Breast epithelium (tissue), 4 donors: Measurements from ENCODE around the gene SDSL. TPM values are rescaled to one million over a fixed set of nuclear protein-coding genes. Genes with fewer than 3 reads are reported as not detected.

Source experiments
- DNase-seq, 2 donors: peaks; one replicate each; pipeline ENCODE4 v3.0.0-alpha.2; 2019; ENCODE audit warnings: low spot score in 2 of 2
- H3K27ac ChIP-seq, 2 donors: fragments of 200-600 bp; sonication (generic) in 1 of 2; one replicate each; pipeline ENCODE4 v1.5.1; 2016 to 2019; ENCODE audit warnings: mild to moderate bottlenecking in 1 of 2
- H3K27me3 ChIP-seq, 2 donors: fragments of 200-600 bp; sonication (generic) in 1 of 2; one replicate each; pipeline versions ENCODE4 v1.5.1 to v1.6.0; 2017 to 2019; ENCODE audit warnings: control low read depth in 1 of 2, mild to moderate bottlenecking in 1 of 2
- H3K36me3 ChIP-seq: fragments of 200-600 bp; one replicate; pipeline ENCODE4 v1.5.1; 2019
- H3K4me1 ChIP-seq, 2 donors: fragments of 200-600 bp; sonication (generic); one replicate each; pipeline ENCODE4 v1.5.1; 2016 to 2019; ENCODE audit warnings: control low read depth in 1 of 2
- H3K4me3 ChIP-seq, 3 donors: fragments of 200-600 bp; sonication (generic); 1 replicate in 2 of 3; 2 replicates in 1 of 3; pipeline ENCODE4 v1.5.1; 2016 to 2019; ENCODE audit warnings: mild to moderate bottlenecking in 3 of 3, moderate library complexity in 2 of 3
- H3K9me3 ChIP-seq, 2 donors: fragments of 200-600 bp; sonication (generic) in 1 of 2; one replicate each; pipeline ENCODE4 v1.5.1; 2016 to 2019; ENCODE audit warnings: control low read depth in 1 of 2
- CTCF ChIP-seq, 3 donors: fragments of 450-650 bp; IDR thresholded peaks; one replicate each; pipeline ENCODE4 v1.5.1; 2016 to 2017; ENCODE audit warnings: antibody characterized with exemption in 3 of 3, mild to moderate bottlenecking in 3 of 3, moderate library complexity in 3 of 3
- POLR2A ChIP-seq: fragments of 450-650 bp; IDR thresholded peaks from one replicate; pipeline ENCODE4 v1.6.1; 2016; ENCODE audit warnings: antibody characterized with exemption, mild to moderate bottlenecking, moderate library complexity
- POLR2AphosphoS5 ChIP-seq, 3 donors: sonication (generic); formaldehyde crosslinking; IDR thresholded peaks; one replicate each; pipeline ENCODE4 v1.6.1; 2017; ENCODE audit warnings: antibody characterized with exemption in 3 of 3
- intact Hi-C: fragments of 100-400 bp; cut with DNase I; formaldehyde crosslinking; loops from one replicate; pipeline ENCODE4 v1.15.1; 2023; ENCODE audit warnings: low total_unique reads
- total RNA-seq, 3 donors: library from RNA; depleted of rRNA; stranded (reverse); fragments of >200 nt; gene quantifications; one replicate each; pipeline ENCODE4 v1.1.0, GENCODE V29; 2016

The SDSL gene
- total RNA-seq, 3 donors from 2014 or later: 4.6 to 4.9 (median 4.8) TPM

GRCh38 chr12:113405694-113406093, 16.5 kb upstream of the SDSL start:
- Histone ChIP-seq H3K27ac (no peak overlapping the region), H3K36me3 (no peaks in the 10 kb centered on the region), H3K9me3 (no peaks in the 10 kb centered on the region), H3K4me1 (no peaks in the 10 kb centered on the region), H3K27me3 (no peaks in the 10 kb centered on the region), H3K4me3 (no peak overlapping the region)
- no peak for TF ChIP-seq POLR2A
- no peak for TF ChIP-seq POLR2AphosphoS5 (IDR thresholded peaks at IDR 0.05)
- no peak for TF ChIP-seq CTCF (IDR thresholded peaks at IDR 0.05)
- DNase-seq: no peak
- intact Hi-C loops: no loop called here

- Histone ChIP-seq H3K27me3 (no peaks in the 10 kb centered on the region), H3K4me3 (no peak overlapping the region), H3K36me3 (no peaks in the 10 kb centered on the region), H3K4me1 (no peaks in the 10 kb centered on the region), H3K27ac (no peak overlapping the region), H3K9me3 (no peaks in the 10 kb centered on the region)
- intact Hi-C loops: no loop called here
- DNase-seq: no peak
- TF ChIP-seq POLR2AphosphoS5 (IDR thresholded peaks at IDR 0.05) (no peak), POLR2A (no peak), CTCF (IDR thresholded peaks at IDR 0.05) (no peak)
Measured at GRCh38 chr12:113407931-113408600, 14.1 kb upstream of the SDSL start.

- H3K27ac ChIP-seq: no peak overlapping the region
- no peaks in the 10 kb centered on the region for H3K36me3 ChIP-seq
- DNase-seq: no peak
- no peaks in the 10 kb centered on the region for H3K9me3 ChIP-seq
- intact Hi-C loops: no loop called here
- no peaks in the 10 kb centered on the region for H3K4me1 ChIP-seq
- no peak for TF ChIP-seq POLR2AphosphoS5 (IDR thresholded peaks at IDR 0.05)
- no peak for TF ChIP-seq POLR2A
- no peak for TF ChIP-seq CTCF (IDR thresholded peaks at IDR 0.05)
- no peaks in the 10 kb centered on the region for H3K27me3 ChIP-seq
- H3K4me3 ChIP-seq: no peak overlapping the region
Measured at GRCh38 chr12:113408756-113409298, 13.4 kb upstream of the SDSL start.

GRCh38 chr12:113409462-113410124, 12.6 kb upstream of the SDSL start:
- Histone ChIP-seq H3K36me3 (no peaks in the 10 kb centered on the region), H3K4me1 (no peaks in the 10 kb centered on the region), H3K27ac (no peak overlapping the region), H3K4me3 (no peak overlapping the region), H3K9me3 (no peaks in the 10 kb centered on the region), H3K27me3 (no peaks in the 10 kb centered on the region)
- intact Hi-C loops: no loop called here
- no peak for DNase-seq
- TF ChIP-seq POLR2A (no peak), CTCF (IDR thresholded peaks at IDR 0.05) (no peak), POLR2AphosphoS5 (IDR thresholded peaks at IDR 0.05) (no peak)

GRCh38 chr12:113413488-113413939, 8.7 kb upstream of the SDSL start:
- Histone ChIP-seq H3K4me1 (no peaks in the 10 kb centered on the region), H3K27ac (no peak overlapping the region), H3K9me3 (no peaks in the 10 kb centered on the region), H3K27me3 (no peaks in the 10 kb centered on the region), H3K4me3 (no peak overlapping the region), H3K36me3 (no peaks in the 10 kb centered on the region)
- intact Hi-C loops: no loop called here
- no peak for DNase-seq
- TF ChIP-seq CTCF (IDR thresholded peaks at IDR 0.05) (no peak), POLR2AphosphoS5 (IDR thresholded peaks at IDR 0.05) (no peak), POLR2A (no peak)
